Neural progenitor cell (in vitro differentiated cells): ENCODE measurements around the gene EFCC1.

ENCODE experiments used
- CTCF ChIP-seq: fragments of 200-600 bp; sonication (generic); IDR thresholded peaks from 2 replicates; pipeline ENCODE4 v1.5.1; 2017; ENCODE audit warnings: antibody characterized with exemption, mild to moderate bottlenecking
- EZH2 ChIP-seq: fragments of 200-600 bp; sonication (generic); IDR thresholded peaks from 2 replicates; pipeline ENCODE4 v1.6.1; 2017; ENCODE audit warnings: antibody characterized with exemption, mild to moderate bottlenecking, moderate library complexity

- TF ChIP-seq CTCF (no peak), EZH2 (no peak)
Measured at GRCh38 chr3:129085165-129085715, 84.1 kb downstream of the EFCC1 start.
